HL-60 (cell line): ENCODE measurements around the gene GP1BB.

Experiments used
- DNase-seq, 2 experiments: peaks; one replicate each; pipeline ENCODE4 v3.0.0-alpha.2; 2010 to 2020; ENCODE audit warnings: low read depth in 1 of 2, low spot score in 1 of 2
- H3K27ac ChIP-seq: fragments of 250-450 bp; sonication (Bioruptor Pico); replicated peaks from 2 replicates; pipeline ENCODE4 v1.5.1; 2020; ENCODE audit warnings: mild to moderate bottlenecking, moderate library complexity
- H3K27me3 ChIP-seq: fragments of 250-450 bp; sonication (Bioruptor Pico); 2 replicates; pipeline ENCODE4 v1.5.1; 2021; ENCODE audit warnings: mild to moderate bottlenecking, moderate library complexity; ENCODE audit not compliant: insufficient read depth, poor library complexity, severe bottlenecking
- H3K4me3 ChIP-seq: replicated peaks from 2 replicates; pipeline ENCODE4 v1.5.1; 2011; ENCODE audit warnings: mild to moderate bottlenecking, control low read depth, low read length; ENCODE audit not compliant: insufficient read depth
- CTCF ChIP-seq: IDR thresholded peaks from one replicate; pipeline ENCODE4 v1.5.1; 2011; ENCODE audit warnings: low read length, control low read depth, inconsistent platforms; ENCODE audit not compliant: insufficient read depth
- GABPA ChIP-seq: IDR thresholded peaks from 2 replicates; pipeline ENCODE4 v1.6.1; 2012; ENCODE audit warnings: low read depth
- POLR2AphosphoS5 ChIP-seq: IDR thresholded peaks from 2 replicates; pipeline ENCODE4 v1.6.1; 2012; ENCODE audit warnings: low read depth
- REST ChIP-seq: IDR thresholded peaks from 2 replicates; pipeline ENCODE4 v1.6.1; 2012; ENCODE audit warnings: low read depth; ENCODE audit not compliant: insufficient replicate concordance
- SPI1 ChIP-seq: IDR thresholded peaks from 2 replicates; pipeline ENCODE4 v1.6.1; 2012; ENCODE audit warnings: low read depth, mild to moderate bottlenecking, borderline replicate concordance

Gene GP1BB

GRCh38 chr22:19710769-19711106, 12.6 kb upstream of the GP1BB start:
- H3K27ac ChIP-seq, result no peak overlapping the region
- no peaks in the 10 kb centered on the region for H3K27me3 ChIP-seq
- no peak for TF ChIP-seq GABPA
- TF ChIP-seq POLR2AphosphoS5, result no peak
- TF ChIP-seq CTCF, result no peak
- TF ChIP-seq REST, result no peak
- TF ChIP-seq SPI1, result no peak
- no peak overlapping the region for H3K4me3 ChIP-seq
- DNase-seq, result no peak

- H3K27me3 ChIP-seq, result no peaks in the 10 kb centered on the region
- no peak overlapping the region for H3K27ac ChIP-seq
- no peak overlapping the region for H3K4me3 ChIP-seq
- no peak for DNase-seq
- TF ChIP-seq GABPA (no peak), SPI1 (no peak), REST (no peak), CTCF (no peak), POLR2AphosphoS5 (no peak)
These were observed 10.1 kb upstream of the GP1BB start for GRCh38 chr22:19713245-19713644.

- no peak for TF ChIP-seq SPI1
- TF ChIP-seq POLR2AphosphoS5, result no peak
- no peak for TF ChIP-seq GABPA
- no peak for TF ChIP-seq REST
- TF ChIP-seq CTCF, result no peak
- Histone ChIP-seq H3K27me3 (no peaks in the 10 kb centered on the region), H3K27ac (no peak overlapping the region), H3K4me3 (peak overlapping the region; percentile 73)
- DNase-seq, result no peak
These were observed 9.6 kb upstream of the GP1BB start for GRCh38 chr22:19713650-19714311.
